Measurements from ENCODE around the gene MUSK.

GRCh38 chr9:110825950-110826349 is 157.4 kb downstream of the MUSK start:
- no peak for TF ChIP-seq POLR2AphosphoS5 (IDR thresholded peaks at IDR 0.05)
- no peak for TF ChIP-seq CTCF (IDR thresholded peaks at IDR 0.05)
- TF ChIP-seq POLR2A (IDR thresholded peaks at IDR 0.05): no peak
